Neural cell (in vitro differentiated cells): ENCODE measurements around the gene SRPX. TPM values are rescaled to one million over a fixed set of nuclear protein-coding genes. Genes with fewer than 3 reads are reported as not detected.

ENCODE experiments used
- H2AFZ ChIP-seq: fragments of 200-600, 300-800 bp; sonication (generic), shearing (Covaris generic); 2 replicates; pipeline ENCODE4 v1.6.0; 2014; ENCODE audit warnings: low read depth, mild to moderate bottlenecking, antibody characterized with exemption, low read length, moderate library complexity
- H3F3A ChIP-seq: fragments of 200-600 bp; shearing (Covaris generic); 2 replicates; pipeline ENCODE4 v1.6.1; 2016; ENCODE audit warnings: mild to moderate bottlenecking, moderate library complexity, mixed read lengths, antibody characterized with exemption, low read length; ENCODE audit not compliant: insufficient read depth, poor library complexity, severe bottlenecking
- H3K27ac ChIP-seq: fragments of 200-600, 300-800 bp; sonication (generic), shearing (Covaris generic); 2 replicates; pipeline ENCODE4 v1.5.1; 2014; ENCODE audit warnings: mild to moderate bottlenecking, low read length, moderate library complexity
- H3K27me3 ChIP-seq: fragments of 300-800, 200-600 bp; sonication (generic), shearing (Covaris generic); 2 replicates; pipeline ENCODE4 v1.6.0; 2014; ENCODE audit warnings: mild to moderate bottlenecking, low read depth, low read length, moderate library complexity; ENCODE audit not compliant: insufficient read depth
- H3K36me3 ChIP-seq: fragments of 300-800, 200-600 bp; sonication (generic), shearing (Covaris generic); 2 replicates; pipeline ENCODE4 v1.5.1; 2014; ENCODE audit warnings: mild to moderate bottlenecking, antibody characterized with exemption, low read length, moderate library complexity; ENCODE audit not compliant: insufficient read depth
- H3K4me2 ChIP-seq: fragments of 300-800, 200-600 bp; sonication (generic), shearing (Covaris generic); 2 replicates; pipeline ENCODE4 v1.6.0; 2014; ENCODE audit warnings: mild to moderate bottlenecking, low read length
- H3K4me3 ChIP-seq: fragments of 300-800, 200-600 bp; sonication (generic), shearing (Covaris generic); 2 replicates; pipeline ENCODE4 v1.5.1; 2014; ENCODE audit warnings: mild to moderate bottlenecking, low read length, moderate library complexity
- H3K79me2 ChIP-seq: fragments of 200-600 bp; shearing (Covaris generic); replicated peaks from 2 replicates; pipeline ENCODE4 v1.6.0; 2014; ENCODE audit warnings: mild to moderate bottlenecking, low read length, moderate library complexity; ENCODE audit not compliant: insufficient read depth
- H3K9ac ChIP-seq: fragments of 300-800, 200-600 bp; sonication (generic), shearing (Covaris generic); 2 replicates; pipeline ENCODE4 v1.6.1; 2016; ENCODE audit warnings: mild to moderate bottlenecking, low read length, mixed read lengths
- H3K9me2 ChIP-seq: fragments of 200-600 bp; shearing (Covaris generic); 2 replicates; pipeline ENCODE4 v1.6.1; 2016; ENCODE audit warnings: mild to moderate bottlenecking, low read length, mixed read lengths; ENCODE audit not compliant: insufficient read depth
- H3K9me3 ChIP-seq: fragments of 200-600, 300-800 bp; sonication (generic), shearing (Covaris generic); 2 replicates; pipeline ENCODE4 v1.6.1; 2016; ENCODE audit warnings: mild to moderate bottlenecking, mixed run types, low read length, moderate library complexity, mixed read lengths
- H4K20me1 ChIP-seq: fragments of 200-600 bp; shearing (Covaris generic); 2 replicates; pipeline ENCODE4 v1.6.1; 2016; ENCODE audit warnings: mild to moderate bottlenecking, mixed run types; ENCODE audit not compliant: insufficient read depth
- EP300 ChIP-seq: fragments of 450-650 bp; conservative IDR thresholded peaks from 2 replicates; pipeline ENCODE4 v1.6.1; 2014; ENCODE audit warnings: antibody characterized with exemption, mild to moderate bottlenecking, moderate library complexity; ENCODE audit not compliant: poor library complexity, severe bottlenecking
- EZH2 ChIP-seq: fragments of 200-600, 300-800 bp; shearing (Covaris generic), sonication (generic); IDR thresholded peaks from 2 replicates; pipeline ENCODE4 v1.6.1; 2014; ENCODE audit warnings: antibody characterized with exemption, low read length, borderline replicate concordance, mild to moderate bottlenecking; ENCODE audit not compliant: insufficient read depth, poor library complexity, severe bottlenecking
- MXI1 ChIP-seq: fragments of 450-650 bp; conservative IDR thresholded peaks from 2 replicates; pipeline ENCODE4 v1.6.1; 2014; ENCODE audit warnings: antibody characterized with exemption, mild to moderate bottlenecking; ENCODE audit not compliant: poor library complexity, severe bottlenecking
- POLR2AphosphoS5 ChIP-seq: IDR thresholded peaks from 2 replicates; pipeline ENCODE4 v1.6.1; 2012
- RAD21 ChIP-seq: fragments of 450-650 bp; conservative IDR thresholded peaks from 2 replicates; pipeline ENCODE4 v1.6.1; 2014; ENCODE audit warnings: antibody characterized with exemption, mild to moderate bottlenecking, moderate library complexity
- SMC3 ChIP-seq: fragments of 450-650 bp; conservative IDR thresholded peaks from 2 replicates; pipeline ENCODE4 v1.6.1; 2014; ENCODE audit warnings: antibody characterized with exemption, mild to moderate bottlenecking, moderate library complexity; ENCODE audit not compliant: poor library complexity
- TAF1 ChIP-seq: IDR thresholded peaks from 2 replicates; pipeline ENCODE4 v1.6.1; 2012; ENCODE audit warnings: low read depth
- polyA plus RNA-seq: library from polyadenylated mRNA; depleted of rRNA; stranded (reverse); fragments of >200 nt; gene quantifications from 2 replicates; pipeline ENCODE4 v1.2.3, GENCODE V29; 2014
- TF ChIP-seq, protein P1 (sequence below): fragments of 450-650 bp; IDR thresholded peaks from 2 replicates; pipeline ENCODE4 v1.5.1; 2014; ENCODE audit warnings: antibody characterized with exemption, mild to moderate bottlenecking, moderate library complexity; ENCODE audit not compliant: poor library complexity, severe bottlenecking
- TF ChIP-seq, protein P2 (sequence below): IDR thresholded peaks from 2 replicates; pipeline ENCODE4 v1.6.1; 2012; ENCODE audit warnings: borderline replicate concordance

Gene SRPX
- polyA plus RNA-seq, 1 donor from 2014 or later, result 0.52 TPM

DNA sequence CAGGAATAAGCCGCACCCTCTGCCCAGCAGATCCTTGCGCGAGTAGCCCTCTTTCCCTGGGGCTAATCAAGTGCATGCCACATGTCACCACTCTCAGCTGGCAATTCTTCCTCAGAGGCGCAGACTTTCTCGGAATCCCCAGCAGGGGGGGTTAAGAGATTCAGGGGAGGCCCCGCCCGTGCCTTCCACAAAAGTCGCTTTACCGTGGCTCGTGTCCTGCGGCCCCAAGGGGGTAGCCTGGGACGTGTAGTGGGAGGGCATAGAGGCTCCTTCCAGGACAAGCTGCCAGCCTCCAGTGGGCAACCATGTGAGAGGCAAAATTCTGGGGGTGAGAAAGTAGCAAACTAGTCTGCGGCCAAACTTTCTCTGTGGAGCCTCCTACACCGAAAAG, 652 bp downstream of the SRPX start:
- no peaks in the 10 kb centered on the region for H3F3A ChIP-seq

DNA sequence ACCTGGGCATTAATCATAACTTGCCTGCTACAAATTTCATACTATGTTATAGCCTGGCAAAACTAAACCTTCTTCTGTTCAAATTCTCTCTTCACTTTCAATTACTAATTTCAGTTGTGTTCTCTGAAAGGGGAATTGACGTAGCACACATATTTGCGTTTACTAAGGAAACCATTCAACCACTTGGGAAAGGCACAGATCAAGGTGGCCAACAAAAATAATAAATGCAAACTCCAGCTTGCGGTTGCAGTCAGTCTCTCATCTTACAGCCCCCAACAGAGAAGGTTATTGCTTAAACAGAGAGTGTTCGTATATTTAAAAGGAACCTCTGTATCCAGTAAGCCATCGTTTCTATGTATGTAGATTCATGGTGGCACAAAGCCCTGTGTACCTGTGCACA, 4.0 kb downstream of the SRPX start:
- Histone ChIP-seq H3K27me3 (peaks cover 8% of the 10 kb centered on the region), H3K27ac (no peak overlapping the region), H3K4me3 (no peak overlapping the region), H3K9me2 (no peaks in the 10 kb centered on the region), H3K36me3 (no peaks in the 10 kb centered on the region), H3K4me2 (no peak overlapping the region), H2AFZ (no peak overlapping the region), H3K9me3 (no peaks in the 10 kb centered on the region), H3K9ac (no peak overlapping the region), H4K20me1 (no peaks in the 10 kb centered on the region), H3K79me2 (no peaks in the 10 kb centered on the region), H3F3A (no peaks in the 10 kb centered on the region)
- TF ChIP-seq EP300 (no peak), MXI1 (no peak), POLR2AphosphoS5 (no peak), RAD21 (no peak), TAF1 (no peak), EZH2 (no peak), SMC3 (no peak)
- TF ChIP-seq, protein P1, sequence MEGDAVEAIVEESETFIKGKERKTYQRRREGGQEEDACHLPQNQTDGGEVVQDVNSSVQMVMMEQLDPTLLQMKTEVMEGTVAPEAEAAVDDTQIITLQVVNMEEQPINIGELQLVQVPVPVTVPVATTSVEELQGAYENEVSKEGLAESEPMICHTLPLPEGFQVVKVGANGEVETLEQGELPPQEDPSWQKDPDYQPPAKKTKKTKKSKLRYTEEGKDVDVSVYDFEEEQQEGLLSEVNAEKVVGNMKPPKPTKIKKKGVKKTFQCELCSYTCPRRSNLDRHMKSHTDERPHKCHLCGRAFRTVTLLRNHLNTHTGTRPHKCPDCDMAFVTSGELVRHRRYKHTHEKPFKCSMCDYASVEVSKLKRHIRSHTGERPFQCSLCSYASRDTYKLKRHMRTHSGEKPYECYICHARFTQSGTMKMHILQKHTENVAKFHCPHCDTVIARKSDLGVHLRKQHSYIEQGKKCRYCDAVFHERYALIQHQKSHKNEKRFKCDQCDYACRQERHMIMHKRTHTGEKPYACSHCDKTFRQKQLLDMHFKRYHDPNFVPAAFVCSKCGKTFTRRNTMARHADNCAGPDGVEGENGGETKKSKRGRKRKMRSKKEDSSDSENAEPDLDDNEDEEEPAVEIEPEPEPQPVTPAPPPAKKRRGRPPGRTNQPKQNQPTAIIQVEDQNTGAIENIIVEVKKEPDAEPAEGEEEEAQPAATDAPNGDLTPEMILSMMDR, result no peak
- TF ChIP-seq, protein P2, sequence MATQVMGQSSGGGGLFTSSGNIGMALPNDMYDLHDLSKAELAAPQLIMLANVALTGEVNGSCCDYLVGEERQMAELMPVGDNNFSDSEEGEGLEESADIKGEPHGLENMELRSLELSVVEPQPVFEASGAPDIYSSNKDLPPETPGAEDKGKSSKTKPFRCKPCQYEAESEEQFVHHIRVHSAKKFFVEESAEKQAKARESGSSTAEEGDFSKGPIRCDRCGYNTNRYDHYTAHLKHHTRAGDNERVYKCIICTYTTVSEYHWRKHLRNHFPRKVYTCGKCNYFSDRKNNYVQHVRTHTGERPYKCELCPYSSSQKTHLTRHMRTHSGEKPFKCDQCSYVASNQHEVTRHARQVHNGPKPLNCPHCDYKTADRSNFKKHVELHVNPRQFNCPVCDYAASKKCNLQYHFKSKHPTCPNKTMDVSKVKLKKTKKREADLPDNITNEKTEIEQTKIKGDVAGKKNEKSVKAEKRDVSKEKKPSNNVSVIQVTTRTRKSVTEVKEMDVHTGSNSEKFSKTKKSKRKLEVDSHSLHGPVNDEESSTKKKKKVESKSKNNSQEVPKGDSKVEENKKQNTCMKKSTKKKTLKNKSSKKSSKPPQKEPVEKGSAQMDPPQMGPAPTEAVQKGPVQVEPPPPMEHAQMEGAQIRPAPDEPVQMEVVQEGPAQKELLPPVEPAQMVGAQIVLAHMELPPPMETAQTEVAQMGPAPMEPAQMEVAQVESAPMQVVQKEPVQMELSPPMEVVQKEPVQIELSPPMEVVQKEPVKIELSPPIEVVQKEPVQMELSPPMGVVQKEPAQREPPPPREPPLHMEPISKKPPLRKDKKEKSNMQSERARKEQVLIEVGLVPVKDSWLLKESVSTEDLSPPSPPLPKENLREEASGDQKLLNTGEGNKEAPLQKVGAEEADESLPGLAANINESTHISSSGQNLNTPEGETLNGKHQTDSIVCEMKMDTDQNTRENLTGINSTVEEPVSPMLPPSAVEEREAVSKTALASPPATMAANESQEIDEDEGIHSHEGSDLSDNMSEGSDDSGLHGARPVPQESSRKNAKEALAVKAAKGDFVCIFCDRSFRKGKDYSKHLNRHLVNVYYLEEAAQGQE, result no peak

More for the DNA sequence above, 652 bp downstream of the SRPX start:
- Histone ChIP-seq H3K4me3 (peak overlapping the region; percentile 71), H2AFZ (no peak overlapping the region), H3K9me3 (no peaks in the 10 kb centered on the region), H4K20me1 (no peaks in the 10 kb centered on the region), H3K36me3 (no peaks in the 10 kb centered on the region), H3K9me2 (no peaks in the 10 kb centered on the region), H3K27ac (no peak overlapping the region), H3K4me2 (no peak overlapping the region), H3K79me2 (no peaks in the 10 kb centered on the region), H3K27me3 (peaks cover 9% of the 10 kb centered on the region), H3K9ac (peak overlapping the region; percentile 44)
- TF ChIP-seq EP300 (no peak), MXI1 (no peak), RAD21 (no peak), TAF1 (no peak), EZH2 (no peak), POLR2AphosphoS5 (no peak)
- TF ChIP-seq, protein P2, result no peak
- TF ChIP-seq, protein P1, result peak; percentile 30
